Kidney capillary endothelial cell (primary cell): ENCODE measurements around the gene VWA2.
A peak's percentile ranks its signal among the peaks of the same experiment; 100 is the strongest.

Experiments used
- DNase-seq: peaks from one replicate; pipeline ENCODE4 v3.0.0-alpha.2; 2018; ENCODE audit warnings: low spot score

Gene VWA2

DNA sequence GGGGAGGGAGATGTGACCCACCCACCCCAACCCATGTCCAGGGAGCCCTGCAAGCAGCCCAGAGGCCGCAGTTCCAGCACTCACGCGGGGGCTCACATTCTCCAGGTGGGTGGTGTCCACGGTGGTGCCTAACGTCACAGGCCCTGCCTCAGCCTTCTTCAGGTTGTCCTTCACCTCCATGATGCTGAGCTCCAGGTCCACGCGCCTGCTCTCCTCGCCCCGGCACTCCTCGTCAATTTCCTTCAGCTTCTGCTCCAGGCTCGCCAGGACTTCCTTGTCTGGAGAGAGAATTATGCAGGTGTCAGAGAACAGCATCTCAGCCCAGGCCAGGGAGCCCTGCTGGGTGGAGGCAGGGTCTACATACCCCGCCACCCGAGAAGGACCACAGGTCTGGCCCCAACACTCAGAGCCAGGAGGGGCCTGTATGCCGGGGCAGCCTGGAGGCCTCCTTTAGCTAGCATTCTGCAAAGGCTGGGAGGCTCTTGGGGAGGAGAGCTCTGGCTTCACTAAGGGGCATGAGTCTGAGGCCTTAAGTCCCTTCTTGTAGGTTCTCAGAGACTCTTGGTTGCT, 58.2 kb downstream of the VWA2 start:
- no peak for DNase-seq

DNA sequence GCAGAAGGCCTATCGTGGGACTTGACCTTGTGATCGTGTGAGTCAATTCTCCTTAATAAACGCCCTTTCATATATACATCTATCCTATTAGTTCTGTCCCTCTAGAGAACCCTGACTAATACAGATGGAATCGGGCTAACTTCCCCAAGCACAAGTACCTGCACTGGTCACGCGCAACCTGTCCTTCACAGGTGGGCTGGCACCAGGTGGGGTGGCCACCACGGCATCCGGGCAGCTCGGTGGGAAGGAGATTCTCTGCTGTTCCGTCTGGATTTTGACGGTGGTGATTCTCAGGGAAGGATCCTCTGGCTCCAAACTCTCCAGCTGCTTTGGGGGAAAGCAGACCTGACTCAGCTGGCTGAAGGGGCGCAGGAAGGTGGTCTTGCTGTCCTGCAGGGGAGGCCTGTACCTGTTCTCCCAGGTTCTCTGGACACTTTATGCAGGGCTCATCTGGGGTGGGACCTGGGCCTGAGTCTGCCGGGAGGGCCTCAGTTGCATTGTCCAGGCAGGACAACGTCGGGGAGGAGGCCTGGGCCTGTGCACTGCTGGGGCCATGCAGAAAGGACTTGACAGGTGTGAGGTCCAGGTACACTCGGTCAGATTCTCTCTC, 61.1 kb downstream of the VWA2 start:
- no peak for DNase-seq

DNA sequence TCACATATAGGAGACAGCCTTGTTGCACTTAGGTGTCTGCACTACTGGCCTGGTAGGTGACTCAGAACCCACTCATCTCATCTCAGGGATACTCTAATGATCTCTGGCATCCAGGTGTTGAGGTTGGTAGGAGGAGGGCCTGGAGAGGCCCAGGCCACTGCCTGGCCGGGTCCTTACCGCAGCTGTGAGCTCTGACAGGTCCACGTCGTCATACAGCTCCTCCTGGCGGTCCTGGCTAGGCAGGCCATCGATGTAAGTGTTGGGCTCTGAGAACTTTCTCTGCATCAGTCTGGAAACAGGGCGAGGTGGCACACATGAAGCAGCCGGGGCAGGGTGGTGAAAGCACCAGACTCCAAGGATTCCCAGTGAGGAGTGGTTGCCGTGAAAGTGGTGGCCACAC, 62.1 kb downstream of the VWA2 start:
- no peak for DNase-seq

DNA sequence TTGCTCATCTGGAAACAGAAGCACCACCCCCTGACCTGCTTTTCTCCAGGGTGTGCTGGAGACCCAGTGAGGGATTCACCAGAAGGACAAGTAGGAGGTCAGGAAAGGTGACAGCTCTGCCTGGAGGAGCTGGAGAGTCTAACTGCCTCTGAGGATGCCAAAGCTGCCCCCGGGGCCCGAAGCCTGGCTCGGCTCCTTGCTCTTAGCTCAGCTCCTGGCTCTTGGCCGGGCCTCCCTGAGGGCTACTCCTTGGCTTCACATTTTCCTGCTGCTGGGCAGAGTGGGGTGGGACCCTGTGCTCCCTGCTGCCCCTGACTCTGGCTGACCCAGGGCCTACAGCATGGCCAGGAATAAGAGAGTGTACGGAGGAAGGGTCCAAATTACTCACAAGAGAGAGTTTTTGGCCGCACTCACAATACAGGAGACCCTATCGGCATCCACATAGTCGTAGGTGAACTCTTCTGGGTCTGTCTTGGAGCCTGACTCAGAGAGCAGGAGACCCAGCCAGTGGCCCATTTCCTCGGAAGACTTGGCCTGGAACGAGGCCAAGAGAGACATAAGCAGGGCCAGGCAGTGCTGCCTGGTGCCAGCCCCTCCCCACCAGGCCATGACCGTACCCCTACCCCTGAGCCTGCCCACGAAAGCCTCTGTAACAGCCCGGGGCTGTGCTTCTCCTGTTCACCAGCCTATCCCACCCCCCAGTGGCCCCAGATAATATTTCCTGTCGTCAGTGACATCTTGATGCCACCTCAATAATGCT, 63.1 kb downstream of the VWA2 start:
- DNase-seq, result no peak

DNA sequence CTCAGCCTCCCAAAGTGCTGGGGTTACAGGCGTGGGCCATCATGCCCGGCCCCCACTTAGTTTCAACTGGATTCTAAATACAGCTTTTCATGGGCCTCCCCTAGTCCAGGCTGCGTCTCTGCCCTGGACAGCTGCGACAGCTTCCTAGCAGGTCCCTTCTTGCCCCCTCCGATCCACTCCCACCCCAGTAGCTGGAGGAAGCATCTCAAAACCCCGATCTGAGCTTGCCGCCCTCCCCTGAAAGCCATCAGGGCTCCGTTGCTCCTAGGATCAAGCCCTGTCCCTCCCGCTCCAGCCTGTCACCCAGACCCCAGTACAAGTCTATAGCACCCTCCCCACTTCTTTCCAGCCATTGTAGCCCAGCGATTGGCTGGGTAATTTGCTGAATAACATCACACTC, 64.5 kb downstream of the VWA2 start:
- no peak for DNase-seq

DNA sequence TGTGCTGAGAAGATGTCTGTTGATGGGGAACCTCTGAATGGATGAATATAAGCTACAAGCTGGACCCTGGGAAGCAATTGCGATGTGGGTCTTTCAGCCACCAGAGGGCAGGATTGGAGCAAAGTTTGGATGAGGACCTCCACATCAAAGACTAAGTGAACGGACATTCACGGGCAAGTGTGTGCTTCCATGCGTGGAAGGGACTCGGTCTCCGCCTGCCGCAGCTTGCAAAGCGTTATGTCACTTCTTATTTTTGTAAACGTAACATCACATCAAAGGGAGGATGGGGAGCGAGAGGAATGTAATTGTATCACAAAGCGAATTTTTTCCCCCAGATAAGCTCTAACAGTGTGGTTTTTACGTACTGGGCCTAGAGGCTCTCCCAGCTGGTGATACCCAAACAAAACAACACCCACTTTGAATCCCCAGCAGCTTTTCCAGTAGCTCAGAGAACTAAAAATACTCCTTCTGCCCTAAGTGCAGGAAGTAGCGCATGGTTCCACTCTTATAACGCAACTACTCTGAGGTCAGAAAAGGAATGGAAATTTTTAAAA, 65.0 kb downstream of the VWA2 start:
- peak; percentile 76 for DNase-seq

DNA sequence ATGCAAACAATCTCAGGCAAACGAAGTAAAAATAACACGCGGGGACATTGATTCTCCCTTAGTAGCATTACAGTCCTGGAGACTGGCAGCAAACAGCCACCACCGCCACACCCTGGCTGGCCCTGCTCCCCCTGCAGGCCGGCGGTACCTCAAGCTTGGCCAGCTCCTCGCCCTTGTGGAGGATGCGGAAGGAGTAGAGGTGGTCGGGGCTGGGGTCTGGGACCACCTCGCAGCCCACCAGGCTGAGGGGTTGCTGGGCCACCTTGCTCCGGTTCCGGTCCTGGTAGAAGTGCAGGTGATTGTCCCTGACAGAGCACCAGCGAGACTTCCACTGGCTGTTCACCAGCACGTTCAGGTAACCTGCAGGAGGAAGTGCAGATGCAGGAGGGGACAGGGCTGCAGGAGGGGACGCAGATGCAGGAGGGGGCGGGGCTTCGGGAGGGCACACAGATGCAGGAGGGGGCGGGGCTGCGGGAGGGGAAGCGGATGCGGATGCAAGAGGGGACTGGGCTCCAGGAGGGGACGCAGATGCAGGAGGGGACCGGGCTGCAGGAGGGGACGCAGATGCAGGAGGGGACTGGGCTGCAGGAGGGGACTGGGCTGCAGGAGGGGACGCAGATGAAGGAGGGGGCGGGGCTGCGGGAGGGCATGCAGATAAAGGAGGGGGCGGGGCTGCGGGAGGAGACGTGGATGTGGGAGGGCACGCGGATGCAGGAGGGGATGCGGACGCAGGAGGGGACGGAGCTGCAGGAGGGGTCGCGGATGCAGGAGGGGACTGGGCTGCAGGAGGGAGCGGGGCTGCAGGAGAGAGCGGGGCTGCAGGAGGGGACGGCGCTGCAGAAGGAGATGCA, 65.7 kb downstream of the VWA2 start:
- DNase-seq, result no peak

DNA sequence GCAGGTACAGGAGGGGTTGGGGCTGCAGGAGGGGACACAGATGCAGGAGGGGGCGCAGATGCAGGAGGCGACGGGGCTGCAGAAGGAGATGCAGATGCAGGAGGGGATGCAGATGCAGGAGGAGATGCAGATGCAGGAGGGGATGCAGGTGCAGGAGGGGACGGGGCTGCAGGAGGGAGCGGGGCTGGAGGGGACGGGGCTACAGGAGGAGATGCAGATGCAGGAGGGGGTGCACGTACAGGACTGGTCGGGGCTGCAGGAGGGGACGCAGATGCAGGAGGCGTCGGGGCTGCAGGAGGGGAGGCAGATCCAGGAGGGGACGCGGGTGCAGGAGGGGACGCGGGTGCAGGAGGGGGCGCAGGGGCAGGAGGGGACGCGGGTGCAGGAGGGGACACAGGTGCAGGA, 66.5 kb downstream of the VWA2 start:
- no peak for DNase-seq

DNA sequence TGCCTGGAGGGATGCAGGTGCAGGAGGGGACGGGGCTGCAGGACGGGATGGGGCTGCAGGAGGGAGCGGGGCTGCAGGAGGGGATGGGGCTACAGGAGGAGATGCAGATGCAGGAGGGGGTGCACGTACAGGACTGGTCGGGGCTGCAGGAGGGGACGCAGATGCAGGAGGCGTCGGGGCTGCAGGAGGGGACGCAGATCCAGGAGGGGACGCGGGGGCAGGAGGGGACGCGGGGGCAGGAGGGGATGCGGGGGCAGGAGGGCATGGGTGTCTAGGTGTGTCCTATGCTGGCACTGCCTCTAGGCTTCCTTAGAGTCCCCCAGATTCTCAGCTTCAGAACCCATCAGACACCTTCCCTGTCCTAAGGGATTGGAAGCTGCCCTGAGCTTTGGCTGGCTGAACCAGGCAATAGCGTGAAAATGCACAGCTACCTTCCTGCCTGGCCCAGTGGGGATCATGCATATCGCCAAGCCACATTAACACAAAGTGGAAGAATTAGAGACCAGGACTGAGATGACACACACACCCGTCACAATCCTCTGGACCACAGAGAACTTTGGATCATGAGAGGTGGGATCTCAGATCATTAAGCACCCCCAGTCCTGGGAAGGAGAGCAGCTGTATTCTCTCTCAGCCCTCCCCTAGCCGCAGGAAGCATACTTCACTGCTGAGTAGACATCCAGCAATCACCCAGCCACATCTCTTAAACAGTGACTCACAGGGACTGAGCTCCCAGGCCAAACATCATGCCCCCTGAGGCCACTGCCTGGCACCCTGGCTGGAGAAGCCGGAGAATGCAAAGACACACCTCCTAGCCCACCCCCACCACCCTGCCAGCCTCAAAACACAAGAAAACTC, 67.3 kb downstream of the VWA2 start:
- peak; percentile 33 for DNase-seq

DNA sequence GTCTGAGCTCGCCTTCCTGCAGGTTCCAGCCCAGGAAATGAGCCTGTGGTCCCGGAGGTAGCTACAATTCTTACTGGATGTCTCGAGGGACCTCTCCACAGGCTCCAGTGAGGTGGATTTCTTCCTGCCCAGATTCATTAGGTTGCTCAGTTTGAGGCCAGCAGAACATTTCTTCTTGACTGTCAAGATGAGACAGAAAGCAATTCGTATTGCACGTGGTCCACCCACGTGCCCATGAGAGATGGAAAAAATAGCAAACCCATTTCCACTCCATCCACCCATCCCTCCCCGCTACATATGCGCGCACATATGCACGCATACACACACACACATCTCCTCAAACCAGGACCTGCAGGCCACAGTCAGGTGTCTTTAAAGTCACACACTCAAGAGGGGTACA, 68.7 kb downstream of the VWA2 start:
- DNase-seq, result no peak

DNA sequence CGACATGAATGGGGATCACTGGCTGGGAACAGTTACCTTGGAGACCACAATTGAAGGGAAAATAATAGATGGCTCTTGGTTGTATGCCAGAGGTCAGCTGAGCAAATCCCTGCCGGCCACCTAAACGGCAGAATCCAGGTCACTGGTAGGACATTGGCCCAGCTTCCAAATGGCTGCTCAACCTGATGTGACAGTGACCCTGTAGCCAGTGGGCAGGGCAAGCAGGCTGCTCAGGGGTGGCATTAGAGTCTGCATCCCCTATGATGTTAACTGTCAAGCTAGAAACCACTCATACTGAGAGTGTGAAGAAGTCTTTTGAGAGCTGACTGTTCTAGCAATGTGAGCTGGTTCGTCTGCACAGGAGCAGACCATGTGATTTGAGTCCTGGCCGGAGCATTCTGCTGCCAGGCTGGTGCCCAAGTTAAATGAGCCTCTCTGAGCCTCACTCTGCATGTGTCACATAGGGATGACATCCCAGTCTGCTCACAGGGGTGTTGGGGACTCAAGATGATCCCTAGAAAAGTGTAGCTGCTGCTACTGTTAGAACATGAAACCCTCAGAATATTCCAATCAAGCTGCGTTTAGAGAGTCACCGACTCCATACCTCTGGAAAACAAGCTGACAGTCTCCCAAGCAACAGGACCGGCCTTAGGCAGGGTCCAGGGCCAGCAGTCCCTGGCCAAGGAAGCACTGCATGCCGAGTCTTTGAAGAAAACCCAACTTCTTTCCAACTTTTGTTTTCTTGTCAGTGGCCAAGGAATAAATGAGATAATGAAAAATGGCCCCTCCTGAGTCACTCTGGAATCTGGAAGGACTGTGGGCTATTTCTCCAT, 69.7 kb downstream of the VWA2 start:
- DNase-seq, result no peak

DNA sequence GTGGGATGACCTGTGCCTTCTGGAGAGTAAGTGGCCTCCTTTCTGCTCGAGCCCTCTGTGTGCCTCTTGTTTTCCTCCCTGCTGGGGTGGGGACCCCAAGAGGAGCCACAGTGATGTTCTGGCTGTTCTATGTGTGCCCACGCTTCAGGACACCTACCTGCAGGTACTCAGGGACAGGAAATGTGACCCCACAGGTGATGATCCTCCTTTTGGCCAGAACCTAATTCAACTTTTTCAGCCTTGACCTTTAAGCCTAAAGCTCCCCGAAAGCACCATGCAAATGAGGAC, 70.3 kb downstream of the VWA2 start:
- no peak for DNase-seq

DNA sequence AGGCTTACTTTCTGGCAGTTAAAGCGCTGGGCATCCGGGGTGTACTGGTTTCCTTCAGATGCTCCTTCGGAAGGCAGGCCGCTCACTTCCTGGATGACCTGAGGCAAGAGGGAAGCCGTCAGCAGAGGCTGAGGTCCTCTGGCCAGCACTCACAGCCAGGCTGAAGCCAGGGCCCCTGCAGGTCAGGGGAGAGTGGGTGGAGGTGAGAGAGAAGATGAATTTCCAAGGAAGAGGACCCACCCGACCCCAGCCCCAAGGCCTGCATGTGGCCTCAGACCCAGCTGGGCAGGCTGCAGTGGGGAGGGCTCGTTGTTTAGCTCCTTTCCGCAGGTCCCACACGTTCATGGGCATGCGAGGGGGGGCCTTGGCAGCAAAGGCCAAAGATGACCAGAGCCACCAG, 71.3 kb downstream of the VWA2 start:
- DNase-seq, result no peak

DNA sequence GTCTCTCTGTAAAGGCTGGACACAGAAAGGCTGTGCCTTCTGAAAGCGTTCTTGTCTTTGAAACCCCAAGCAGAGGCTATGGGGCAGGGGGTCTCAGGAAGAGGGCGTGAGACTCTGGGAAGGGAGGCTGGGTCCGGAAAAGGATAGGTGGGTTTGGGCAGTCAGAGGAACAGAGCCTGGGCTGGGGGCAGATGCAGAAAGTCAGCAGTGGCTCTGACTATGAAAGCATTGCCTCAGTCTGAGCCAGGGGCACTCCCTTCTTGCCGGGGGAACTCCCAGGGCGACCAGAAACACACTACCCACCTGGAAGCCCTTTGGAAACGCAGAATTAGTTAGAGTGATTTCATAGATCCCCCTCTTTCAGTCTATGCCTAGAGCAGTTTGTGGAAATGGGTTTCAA, 72.0 kb downstream of the VWA2 start:
- DNase-seq, result no peak

DNA sequence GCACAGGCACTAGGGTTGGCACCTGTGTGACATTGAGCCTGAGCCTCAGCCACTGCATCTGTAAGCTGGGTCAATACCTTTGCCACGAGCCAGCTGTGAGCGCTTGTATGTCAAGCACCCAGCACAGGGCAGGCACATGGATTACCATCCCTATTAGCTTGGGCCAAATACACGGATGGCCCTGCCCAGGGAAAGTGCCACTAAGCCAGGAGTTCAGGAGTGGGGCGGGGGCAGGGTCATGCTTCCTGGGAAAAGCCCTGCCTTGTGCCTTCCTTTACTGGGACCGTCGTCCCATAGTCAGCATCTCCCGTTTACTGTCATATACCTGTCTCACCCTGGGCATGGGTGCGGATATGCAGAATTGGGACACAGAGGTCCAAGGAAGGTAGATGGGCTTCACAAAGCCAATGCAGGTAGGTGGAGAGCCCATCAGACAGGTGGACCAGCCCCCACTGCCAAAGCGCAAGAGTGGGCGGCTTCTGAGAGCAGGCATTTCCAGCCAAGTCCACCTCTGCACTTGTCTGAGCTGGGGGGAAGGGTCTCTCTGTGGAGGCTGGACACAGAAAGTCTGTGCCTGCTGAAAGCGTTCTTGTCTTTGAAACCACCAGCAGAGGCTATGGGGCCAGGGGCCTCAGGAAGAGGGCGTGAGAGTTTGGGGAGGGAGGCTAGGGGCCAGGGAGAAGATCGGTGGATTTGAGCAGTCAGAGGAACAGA, 72.6 kb downstream of the VWA2 start:
- no peak for DNase-seq

DNA sequence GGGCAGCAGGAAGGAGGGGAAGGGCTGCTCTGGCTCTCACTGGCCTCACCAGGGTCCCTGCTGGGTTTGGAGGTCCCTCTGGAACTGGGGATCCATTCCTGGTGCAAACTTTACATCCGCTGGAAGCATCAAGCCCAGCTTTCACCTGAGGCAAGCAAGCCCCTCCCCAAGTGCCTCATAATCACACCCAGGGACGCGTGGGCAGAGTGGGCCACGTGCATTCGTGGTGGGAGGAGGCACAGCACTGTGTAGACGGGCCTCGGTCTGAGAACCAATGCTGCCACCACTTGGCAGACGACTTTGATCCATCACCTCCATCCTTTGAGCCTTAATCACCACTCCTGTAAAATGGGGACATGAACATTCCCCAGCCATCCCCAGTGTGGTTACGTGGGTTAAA, 74.1 kb downstream of the VWA2 start:
- no peak for DNase-seq

DNA sequence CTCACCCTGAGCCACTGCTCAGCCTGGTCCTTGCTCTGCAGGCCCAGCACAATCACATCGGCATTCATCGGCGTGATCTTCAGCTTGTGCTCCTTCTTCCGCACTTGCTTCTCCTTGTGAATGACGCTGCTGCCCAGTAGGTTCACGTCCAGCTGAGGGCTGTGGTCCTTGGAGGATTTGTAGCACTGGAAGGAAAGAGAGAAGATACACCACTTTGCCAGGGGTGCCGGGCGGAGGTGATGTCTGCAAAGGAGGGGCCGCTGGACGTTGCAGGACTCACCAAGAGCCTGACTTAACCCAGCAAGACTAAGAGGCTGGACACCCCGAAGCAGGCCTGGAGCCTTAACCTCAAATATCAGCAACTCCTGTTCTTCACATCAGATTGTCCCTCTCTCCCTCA, 74.8 kb downstream of the VWA2 start:
- no peak for DNase-seq

DNA sequence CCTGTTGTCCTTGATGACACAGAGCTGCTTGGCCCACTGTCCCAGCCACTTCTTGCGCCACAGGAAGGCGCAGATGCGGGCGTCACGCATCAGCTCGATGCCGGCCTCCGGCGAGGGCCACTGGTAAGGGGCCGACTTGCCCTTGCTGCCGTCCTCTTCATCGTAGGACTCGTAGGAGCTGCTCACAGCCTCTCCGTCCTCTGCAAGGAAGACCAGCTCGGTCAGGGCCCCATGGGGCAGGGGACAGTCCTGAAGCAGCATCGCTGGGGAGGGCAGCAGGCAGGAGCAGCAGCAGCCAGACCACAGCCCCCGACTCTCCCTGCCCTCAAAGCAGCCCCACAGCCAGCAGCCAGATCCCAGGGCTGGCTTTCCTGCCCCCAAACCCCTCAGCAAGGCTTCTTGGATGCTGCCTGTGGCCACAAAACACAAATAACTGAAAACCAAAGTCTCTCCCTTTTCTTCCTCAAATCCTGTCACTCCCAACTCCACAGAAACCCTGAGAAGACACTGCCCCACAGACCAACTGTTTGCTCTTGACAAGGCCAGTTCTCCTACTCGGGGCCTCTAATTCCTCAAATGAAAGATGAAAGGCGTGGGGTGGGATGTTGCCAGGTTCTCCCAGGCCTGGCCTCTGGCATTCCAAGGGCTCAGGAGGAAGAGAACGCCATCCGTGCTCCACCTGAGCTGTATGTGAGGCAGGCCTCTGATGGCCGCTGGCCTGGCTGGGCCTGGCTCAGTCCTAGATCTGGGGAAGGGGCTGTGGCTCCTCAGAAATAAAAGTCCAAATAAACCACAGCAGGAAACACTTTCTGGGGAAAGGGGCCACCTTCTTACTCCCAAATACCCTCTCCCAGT, 76.7 kb downstream of the VWA2 start:
- no peak for DNase-seq

DNA sequence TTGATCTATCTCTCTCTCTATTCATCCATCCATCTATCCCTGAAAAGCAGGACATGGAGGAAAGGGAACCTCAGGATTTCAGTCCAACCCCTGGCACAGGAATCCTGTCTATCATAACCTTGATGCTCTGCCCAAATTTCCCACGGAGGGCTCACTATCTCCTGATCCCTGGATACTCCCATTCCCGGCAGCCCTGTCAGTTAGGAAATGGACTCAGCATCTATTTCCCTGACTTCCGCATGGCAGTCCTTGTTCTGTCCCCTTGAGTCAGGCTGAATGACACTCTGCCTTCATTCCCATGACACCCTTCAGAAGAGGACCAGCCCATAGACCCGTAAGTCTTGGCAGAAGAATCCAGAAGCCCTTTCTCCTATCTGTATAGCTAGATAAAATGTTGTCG, 77.7 kb downstream of the VWA2 start:
- DNase-seq, result no peak
